ENCODE data around the gene LYRM4.
A peak's percentile ranks its signal among the peaks of the same experiment; 100 is the strongest.

LYRM4 gene

DNA sequence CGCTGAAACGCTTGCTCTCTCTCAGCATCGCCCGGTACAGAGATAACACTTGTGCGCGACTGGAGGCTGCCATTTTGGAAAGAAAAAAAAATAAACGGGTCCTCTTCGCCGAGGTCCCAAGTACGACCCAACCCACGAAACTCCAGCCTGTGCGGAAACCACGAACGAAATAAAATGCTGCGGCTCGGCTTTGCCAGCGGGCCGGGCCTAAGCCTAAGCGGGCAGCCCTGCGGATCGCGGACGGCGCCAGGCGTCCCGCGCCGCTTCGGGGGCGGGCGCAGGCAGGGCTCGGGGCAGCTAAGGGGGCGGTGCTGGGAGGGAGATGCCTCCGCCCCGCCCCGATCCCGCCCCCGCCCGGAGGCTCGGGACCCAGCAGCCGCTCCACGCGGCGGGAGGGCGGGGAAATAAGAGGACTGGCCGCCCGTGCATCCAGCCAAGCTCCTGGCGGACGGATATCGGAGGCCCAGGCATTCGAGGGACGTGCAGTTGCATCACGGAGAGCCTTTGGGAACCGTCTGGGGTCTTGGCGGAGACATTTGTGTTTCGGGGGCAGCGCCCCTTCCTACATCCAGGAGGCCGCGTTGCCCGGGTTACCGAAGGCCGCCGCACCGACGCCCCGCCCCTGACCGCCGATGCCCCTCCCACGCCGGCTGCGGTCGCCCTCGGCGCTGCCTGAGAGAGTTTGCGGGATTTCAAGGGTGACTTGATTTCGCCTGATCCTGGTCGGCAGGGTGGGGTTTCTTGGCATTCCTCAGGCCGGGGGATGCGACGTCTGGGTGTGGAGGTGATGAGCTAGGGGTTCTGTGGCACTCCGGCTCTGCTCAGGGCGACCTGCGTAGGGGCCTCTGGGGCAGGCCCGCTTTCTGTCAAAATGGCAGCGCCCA is at the start of gene LYRM4, which contains the start of gene FARS2:
Gene LYRM4 (minus strand): TSS at position 290 of the 884 bp plus-strand sequence. CDS start 217 bp downstream, at position 73.
Gene FARS2 (plus strand): TSS at position 853 of the 884 bp plus-strand sequence.
- DNase-seq (ENCODE audit: low read depth in 3 of 3, low spot score in 1 of 3): peak; percentile 73 to 89 (median 86)

- DNase-seq (ENCODE audit: low read depth in 3 of 3, low spot score in 1 of 3): no peak
Observed at GRCh38 chr6:5308066-5308465, 47.3 kb upstream of the LYRM4 start.

- DNase-seq (ENCODE audit: low read depth in 3 of 3, low spot score in 1 of 3): no peak
Observed at GRCh38 chr6:5307058-5307457, 46.3 kb upstream of the LYRM4 start.

- no peak for DNase-seq (ENCODE audit: low read depth in 3 of 3, low spot score in 1 of 3)
Observed at GRCh38 chr6:5305968-5306626, 45.3 kb upstream of the LYRM4 start.

- no peak for DNase-seq (ENCODE audit: low read depth in 3 of 3, low spot score in 1 of 3)
Observed at GRCh38 chr6:5303682-5304081, 42.9 kb upstream of the LYRM4 start.

DNA sequence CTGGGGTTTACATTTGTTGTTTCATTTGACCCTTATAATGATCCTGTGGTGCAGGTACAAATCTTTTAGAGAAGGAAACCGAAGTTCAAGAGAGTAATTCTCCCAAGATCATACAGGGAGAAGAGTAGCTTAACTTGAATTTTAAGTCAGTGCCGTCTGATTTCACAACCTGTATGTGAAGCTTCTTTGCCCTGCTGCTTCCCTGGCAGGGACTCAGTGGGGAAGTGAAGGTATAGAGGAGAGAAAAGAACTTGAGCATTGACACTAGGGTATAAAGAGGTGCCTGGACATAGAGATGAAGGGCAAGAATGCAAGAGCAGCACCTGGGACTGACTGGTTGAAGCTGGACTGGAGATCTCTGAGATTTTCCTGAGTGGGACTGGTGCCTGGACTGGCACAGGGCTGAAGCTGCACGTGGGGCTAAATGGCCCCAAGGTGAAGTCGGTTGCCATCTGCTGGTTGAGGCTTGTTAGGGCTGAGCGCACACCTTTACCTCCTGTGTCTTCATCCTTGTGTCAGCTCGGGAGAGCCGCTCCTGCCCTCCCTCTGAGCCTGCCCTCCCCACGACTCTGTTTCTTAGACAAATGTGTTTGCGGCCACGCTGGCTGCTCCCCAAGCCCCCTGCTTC is 42.4 kb upstream of the LYRM4 start:
- DNase-seq (ENCODE audit: low read depth in 3 of 3, low spot score in 1 of 3): peak; percentile 10 to 24 (median 18)

GRCh38 chr6:5302220-5302946 is 41.6 kb upstream of the LYRM4 start:
- DNase-seq (ENCODE audit: low read depth in 3 of 3, low spot score in 1 of 3): no peak

- DNase-seq (ENCODE audit: low read depth in 3 of 3, low spot score in 1 of 3): no peak
Observed at GRCh38 chr6:5300206-5300764, 39.5 kb upstream of the LYRM4 start.

DNA sequence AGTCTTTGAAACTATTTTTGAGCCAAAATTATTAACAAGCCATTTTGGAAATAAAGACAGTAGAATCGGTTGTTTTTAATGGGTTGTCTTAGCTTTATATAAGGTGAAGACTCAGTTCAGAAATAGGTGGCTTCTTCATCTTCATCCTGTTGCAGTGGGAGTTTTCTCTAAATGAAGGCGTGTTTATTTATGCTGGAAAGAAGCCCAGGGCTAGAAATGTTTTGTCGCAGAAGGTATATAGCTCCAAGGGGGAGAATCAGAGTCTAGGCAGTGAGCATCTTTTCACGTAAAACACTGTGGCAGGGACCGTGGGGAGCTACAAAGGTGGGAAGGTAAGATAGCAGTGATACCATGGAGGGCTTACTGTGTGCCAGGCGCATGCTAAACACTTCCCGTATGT is 34.9 kb upstream of the LYRM4 start:
- DNase-seq (ENCODE audit: low read depth in 3 of 3, low spot score in 1 of 3): no peak

- no peak for DNase-seq (ENCODE audit: low read depth in 3 of 3, low spot score in 1 of 3)
Observed at GRCh38 chr6:5294392-5295211, 33.9 kb upstream of the LYRM4 start.

DNA sequence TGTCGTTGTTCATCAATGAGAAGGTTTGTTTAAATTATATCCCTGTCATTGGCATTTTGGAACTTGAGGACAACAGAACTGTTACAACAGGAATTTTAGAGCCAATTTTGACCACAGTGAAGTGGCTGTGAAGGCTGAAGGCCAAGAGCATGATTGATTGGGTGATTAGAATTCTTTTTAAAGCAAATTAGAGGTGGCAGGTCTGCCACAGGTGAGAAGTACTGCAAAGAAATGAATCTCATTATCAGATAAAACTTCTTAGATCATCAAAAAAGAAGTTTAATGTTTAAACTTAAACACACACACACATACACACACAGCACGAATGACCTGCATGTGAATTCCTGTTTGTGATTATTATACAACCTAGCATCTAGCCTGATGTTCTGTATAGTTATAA is 32.9 kb upstream of the LYRM4 start:
- no peak for DNase-seq (ENCODE audit: low read depth in 3 of 3, low spot score in 1 of 3)

DNA sequence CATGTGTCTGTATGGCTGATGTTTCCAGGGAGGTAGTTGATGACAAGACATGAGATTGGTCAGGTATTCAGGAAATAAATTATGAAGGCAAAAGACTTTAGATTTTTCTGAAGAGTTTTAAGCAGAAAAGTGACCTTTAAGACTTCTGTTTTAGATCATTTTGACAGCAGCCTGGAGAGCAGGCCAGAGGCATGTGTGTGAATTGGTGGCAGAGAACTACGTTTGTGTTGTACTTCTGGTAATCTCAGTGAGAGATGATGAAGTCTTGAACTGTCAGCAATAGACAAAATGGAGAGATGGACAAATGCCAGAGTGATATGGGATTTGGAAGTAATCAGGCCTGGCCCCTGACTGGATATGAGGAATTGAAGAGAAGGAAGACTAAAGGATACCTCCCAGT is 31.4 kb upstream of the LYRM4 start:
- DNase-seq (ENCODE audit: low read depth in 3 of 3, low spot score in 1 of 3): no peak

DNA sequence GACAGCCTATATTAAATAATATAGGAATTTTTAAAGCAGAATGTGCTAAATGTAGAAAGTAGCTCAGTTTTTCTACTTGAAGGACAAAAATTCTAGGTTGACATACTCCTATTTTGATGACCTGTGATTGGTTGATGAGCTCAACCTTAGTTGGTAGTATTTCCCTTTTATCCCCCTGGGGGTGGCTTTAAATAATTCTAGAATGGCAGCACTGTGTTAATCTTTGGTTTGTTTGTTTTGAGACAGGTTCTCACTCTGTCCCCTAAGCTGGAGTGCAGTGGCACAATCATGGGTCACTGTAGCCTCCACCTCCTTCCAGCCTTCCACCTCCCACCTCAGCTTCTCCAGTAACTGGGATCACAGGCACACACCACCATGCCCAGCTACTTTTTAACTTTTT is 29.8 kb upstream of the LYRM4 start:
- no peak for DNase-seq (ENCODE audit: low read depth in 3 of 3, low spot score in 1 of 3)

- DNase-seq (ENCODE audit: low read depth in 3 of 3, low spot score in 1 of 3): no peak
Observed at GRCh38 chr6:5290097-5290496, 29.3 kb upstream of the LYRM4 start.

GRCh38 chr6:5287966-5288297 is 27.2 kb upstream of the LYRM4 start:
- DNase-seq (ENCODE audit: low read depth in 3 of 3, low spot score in 1 of 3): no peak

- DNase-seq (ENCODE audit: low read depth in 3 of 3, low spot score in 1 of 3): no peak
Observed at GRCh38 chr6:5287205-5287965, 26.6 kb upstream of the LYRM4 start.

GRCh38 chr6:5286780-5287179 is 26.0 kb upstream of the LYRM4 start:
- DNase-seq (ENCODE audit: low read depth in 3 of 3, low spot score in 1 of 3): no peak

GRCh38 chr6:5285526-5285925 is 24.8 kb upstream of the LYRM4 start:
- DNase-seq (ENCODE audit: low read depth in 3 of 3, low spot score in 1 of 3): no peak

- no peak for DNase-seq (ENCODE audit: low read depth in 3 of 3, low spot score in 1 of 3)
Observed at GRCh38 chr6:5285081-5285480, 24.3 kb upstream of the LYRM4 start.
